Activated T-cell treated with anti-CD3 and anti-CD28 coated beads, Interleukin-2, amount 50 U/mL, for 4 hours (primary cell): Measurements from ENCODE around the gene MDGA2. TPM values are rescaled to one million over a fixed set of nuclear protein-coding genes. Genes with fewer than 3 reads are reported as not detected.

ENCODE experiments used
- ATAC-seq, 2 donors: fragments of 200-7000 bp; cut with Tn5 transposase; one replicate each; pipeline ENCODE4 v1.10.0; 2021
- DNase-seq: peaks from one replicate; pipeline ENCODE4 v3.0.0-alpha.2; 2020
- H3K27me3 Mint-ChIP-seq: one replicate; pipeline ENCODE4 v1.8.0; 2021; ENCODE audit warnings: low read depth, mixed read lengths
- H3K36me3 Mint-ChIP-seq: one replicate; pipeline ENCODE4 v1.8.0; 2022; ENCODE audit warnings: mixed read lengths; ENCODE audit not compliant: insufficient read depth
- H3K4me1 Mint-ChIP-seq: one replicate; pipeline ENCODE4 v1.8.0; 2021; ENCODE audit warnings: low read depth, mixed read lengths
- H3K4me3 Mint-ChIP-seq: one replicate; pipeline ENCODE4 v1.8.0; 2021; ENCODE audit warnings: mild to moderate bottlenecking, moderate library complexity, mixed read lengths
- H3K9me3 Mint-ChIP-seq: one replicate; pipeline ENCODE4 v1.8.0; 2021; ENCODE audit warnings: mixed read lengths
- total RNA-seq, 3 donors: library from RNA; stranded (reverse); gene quantifications; one replicate each; pipeline ENCODE4 v1.2.1, GENCODE V29; 2021

The MDGA2 gene
- not detected for total RNA-seq

- H3K27me3 Mint-ChIP-seq: peaks cover 36% of the 10 kb centered on the region
- no peak for DNase-seq
- H3K4me3 Mint-ChIP-seq: no peak within 1 kb of the TSS
- no peaks in the 10 kb centered on the region for H3K36me3 Mint-ChIP-seq
- H3K9me3 Mint-ChIP-seq: peaks cover 4% of the 10 kb centered on the region
- H3K4me1 Mint-ChIP-seq: no peaks in the 10 kb centered on the region
- peak; percentile 18 to 47 for ATAC-seq
These were observed at the start of gene MDGA2 for GRCh38 chr14:47675466-47676314. MDGA2 (minus strand) TSS chr14:47675605.

GRCh38 chr14:47722929-47723693 is 47.7 kb upstream of the MDGA2 start:
- Mint-ChIP-seq H3K4me1 (no peaks in the 10 kb centered on the region), H3K36me3 (no peaks in the 10 kb centered on the region), H3K27me3 (no peaks in the 10 kb centered on the region), H3K9me3 (peaks cover 2% of the 10 kb centered on the region), H3K4me3 (no peak overlapping the region)
- DNase-seq (no peak), ATAC-seq (no peak)

GRCh38 chr14:47720281-47720680 is 44.9 kb upstream of the MDGA2 start:
- Mint-ChIP-seq H3K27me3 (no peaks in the 10 kb centered on the region), H3K36me3 (no peaks in the 10 kb centered on the region), H3K9me3 (peaks cover 2% of the 10 kb centered on the region), H3K4me3 (no peak overlapping the region), H3K4me1 (no peaks in the 10 kb centered on the region)
- DNase-seq: no peak
- ATAC-seq: no peak

- ATAC-seq: no peak
- H3K27me3 Mint-ChIP-seq: no peaks in the 10 kb centered on the region
- H3K4me1 Mint-ChIP-seq: no peaks in the 10 kb centered on the region
- no peaks in the 10 kb centered on the region for H3K36me3 Mint-ChIP-seq
- no peak for DNase-seq
- no peaks in the 10 kb centered on the region for H3K9me3 Mint-ChIP-seq
- H3K4me3 Mint-ChIP-seq: no peak overlapping the region
These were observed 39.9 kb upstream of the MDGA2 start for GRCh38 chr14:47715330-47715729.

GRCh38 chr14:47710581-47710980 is 35.2 kb upstream of the MDGA2 start:
- no peak overlapping the region for H3K4me3 Mint-ChIP-seq
- no peaks in the 10 kb centered on the region for H3K4me1 Mint-ChIP-seq
- H3K27me3 Mint-ChIP-seq: no peaks in the 10 kb centered on the region
- H3K36me3 Mint-ChIP-seq: no peaks in the 10 kb centered on the region
- DNase-seq: no peak
- ATAC-seq: no peak
- H3K9me3 Mint-ChIP-seq: peaks cover 1% of the 10 kb centered on the region

- DNase-seq (no peak), ATAC-seq (no peak)
- Mint-ChIP-seq H3K36me3 (no peaks in the 10 kb centered on the region), H3K4me3 (no peak overlapping the region), H3K4me1 (no peaks in the 10 kb centered on the region), H3K9me3 (peaks cover 4% of the 10 kb centered on the region), H3K27me3 (no peaks in the 10 kb centered on the region)
These were observed 30.3 kb upstream of the MDGA2 start for GRCh38 chr14:47705683-47706082.

GRCh38 chr14:47691829-47692228 is 16.4 kb upstream of the MDGA2 start:
- no peak overlapping the region for H3K4me3 Mint-ChIP-seq
- ATAC-seq (no peak), DNase-seq (no peak)
- peaks cover 3% of the 10 kb centered on the region for H3K9me3 Mint-ChIP-seq
- H3K27me3 Mint-ChIP-seq: no peaks in the 10 kb centered on the region
- no peaks in the 10 kb centered on the region for H3K4me1 Mint-ChIP-seq
- no peaks in the 10 kb centered on the region for H3K36me3 Mint-ChIP-seq

- H3K36me3 Mint-ChIP-seq: no peaks in the 10 kb centered on the region
- H3K4me3 Mint-ChIP-seq: no peak overlapping the region
- H3K9me3 Mint-ChIP-seq: peaks cover 4% of the 10 kb centered on the region
- no peak for DNase-seq
- no peak for ATAC-seq
- peaks cover 19% of the 10 kb centered on the region for H3K27me3 Mint-ChIP-seq
- no peaks in the 10 kb centered on the region for H3K4me1 Mint-ChIP-seq
These were observed 3.6 kb upstream of the MDGA2 start for GRCh38 chr14:47678993-47679392.

GRCh38 chr14:47678157-47678556 is 2.8 kb upstream of the MDGA2 start:
- peaks cover 4% of the 10 kb centered on the region for H3K9me3 Mint-ChIP-seq
- H3K36me3 Mint-ChIP-seq: no peaks in the 10 kb centered on the region
- ATAC-seq (no peak), DNase-seq (no peak)
- no peaks in the 10 kb centered on the region for H3K4me1 Mint-ChIP-seq
- peaks cover 27% of the 10 kb centered on the region for H3K27me3 Mint-ChIP-seq
- no peak overlapping the region for H3K4me3 Mint-ChIP-seq

GRCh38 chr14:47676315-47676617 is 861 bp upstream of the MDGA2 start:
- no peaks in the 10 kb centered on the region for H3K4me1 Mint-ChIP-seq
- H3K36me3 Mint-ChIP-seq: no peaks in the 10 kb centered on the region
- no peak for DNase-seq
- H3K4me3 Mint-ChIP-seq: no peak overlapping the region
- H3K27me3 Mint-ChIP-seq: peaks cover 36% of the 10 kb centered on the region
- H3K9me3 Mint-ChIP-seq: peaks cover 4% of the 10 kb centered on the region
- ATAC-seq: no peak

GRCh38 chr14:47674543-47675465 is 601 bp downstream of the MDGA2 start:
- H3K36me3 Mint-ChIP-seq: no peaks in the 10 kb centered on the region
- ATAC-seq: peak in 1 of 2 donors; percentile 16
- H3K9me3 Mint-ChIP-seq: no peaks in the 10 kb centered on the region
- no peak overlapping the region for H3K4me3 Mint-ChIP-seq
- peaks cover 36% of the 10 kb centered on the region for H3K27me3 Mint-ChIP-seq
- DNase-seq: no peak
- no peaks in the 10 kb centered on the region for H3K4me1 Mint-ChIP-seq

GRCh38 chr14:47674148-47674542 is 1.3 kb downstream of the MDGA2 start:
- no peak for ATAC-seq
- Mint-ChIP-seq H3K4me1 (no peaks in the 10 kb centered on the region), H3K36me3 (no peaks in the 10 kb centered on the region), H3K9me3 (no peaks in the 10 kb centered on the region), H3K27me3 (peaks cover 36% of the 10 kb centered on the region), H3K4me3 (no peak overlapping the region)
- DNase-seq: no peak

GRCh38 chr14:47665337-47666134 is 9.9 kb downstream of the MDGA2 start:
- Mint-ChIP-seq H3K4me1 (no peaks in the 10 kb centered on the region), H3K9me3 (no peaks in the 10 kb centered on the region), H3K36me3 (no peaks in the 10 kb centered on the region), H3K4me3 (no peak overlapping the region), H3K27me3 (no peaks in the 10 kb centered on the region)
- no peak for ATAC-seq
- DNase-seq: no peak

- ATAC-seq: no peak
- Mint-ChIP-seq H3K27me3 (no peaks in the 10 kb centered on the region), H3K4me1 (no peaks in the 10 kb centered on the region), H3K9me3 (no peaks in the 10 kb centered on the region), H3K4me3 (no peak overlapping the region), H3K36me3 (no peaks in the 10 kb centered on the region)
- no peak for DNase-seq
These were observed 12.9 kb downstream of the MDGA2 start for GRCh38 chr14:47662466-47662865.
